H9 (cell line): ENCODE measurements around the gene SLCO4A1. TPM values are rescaled to one million over a fixed set of nuclear protein-coding genes. Genes with fewer than 3 reads are reported as not detected.

Source experiments
- DNase-seq: peaks from one replicate; pipeline ENCODE4 v3.0.0-alpha.2; 2017
- H2AFZ ChIP-seq: one replicate; pipeline ENCODE4 v1.6.1; 2013; ENCODE audit warnings: mild to moderate bottlenecking, low read length, control low read depth, moderate library complexity
- H2AK5ac ChIP-seq: 2 replicates; pipeline ENCODE4 v1.6.1; 2013; ENCODE audit warnings: low read length, control low read depth, mixed read lengths; ENCODE audit not compliant: insufficient read length
- H2BK120ac ChIP-seq: one replicate; pipeline ENCODE4 v1.6.1; 2013; ENCODE audit warnings: low read depth, mild to moderate bottlenecking, low read length, control low read depth, inconsistent platforms; ENCODE audit not compliant: poor library complexity, severe bottlenecking
- H2BK12ac ChIP-seq: 2 replicates; pipeline ENCODE4 v1.6.1; 2013; ENCODE audit warnings: low read length, control low read depth, mixed read lengths, low read depth; ENCODE audit not compliant: insufficient read length
- H2BK15ac ChIP-seq: 2 replicates; pipeline ENCODE4 v1.6.1; 2013; ENCODE audit warnings: low read depth, low read length, control low read depth
- H2BK20ac ChIP-seq: one replicate; pipeline ENCODE4 v1.6.1; 2013; ENCODE audit warnings: low read depth, mild to moderate bottlenecking, low read length, control low read depth, inconsistent platforms; ENCODE audit not compliant: poor library complexity, severe bottlenecking
- H2BK5ac ChIP-seq: 2 replicates; pipeline ENCODE4 v1.6.1; 2013; ENCODE audit warnings: low read length, control low read depth, mixed read lengths; ENCODE audit not compliant: insufficient read length
- H3K14ac ChIP-seq: 2 replicates; pipeline ENCODE4 v1.6.1; 2013; ENCODE audit warnings: low read length, control low read depth; ENCODE audit not compliant: insufficient read depth
- H3K18ac ChIP-seq: 2 replicates; pipeline ENCODE4 v1.6.1; 2013; ENCODE audit warnings: low read depth, mild to moderate bottlenecking, mixed read lengths, low read length, control low read depth; ENCODE audit not compliant: insufficient read length
- H3K23ac ChIP-seq: 2 replicates; pipeline ENCODE4 v1.6.1; 2013; ENCODE audit warnings: low read length, control low read depth, mixed read lengths, low read depth; ENCODE audit not compliant: insufficient read length
- H3K23me2 ChIP-seq: 2 replicates; pipeline ENCODE4 v1.6.1; 2013; ENCODE audit warnings: low read depth, mild to moderate bottlenecking, mixed read lengths, low read length, control low read depth; ENCODE audit not compliant: insufficient read length, poor library complexity, severe bottlenecking
- H3K27ac ChIP-seq: 2 replicates; pipeline ENCODE4 v1.5.1; 2013; ENCODE audit warnings: low read length, control low read depth, mixed read lengths, low read depth; ENCODE audit not compliant: insufficient read length
- H3K27me3 ChIP-seq: 2 replicates; pipeline ENCODE4 v1.6.1; 2013; ENCODE audit warnings: low read length, control low read depth, inconsistent platforms; ENCODE audit not compliant: insufficient read depth
- H3K4ac ChIP-seq: 2 replicates; pipeline ENCODE4 v1.6.1; 2013; ENCODE audit warnings: low read depth, mild to moderate bottlenecking, control low read depth, inconsistent platforms, low read length, moderate library complexity
- H3K4me1 ChIP-seq: 2 replicates; pipeline ENCODE4 v1.6.1; 2013; ENCODE audit warnings: low read length, control low read depth, inconsistent platforms; ENCODE audit not compliant: insufficient read depth
- H3K4me2 ChIP-seq: 2 replicates; pipeline ENCODE4 v1.6.1; 2013; ENCODE audit warnings: low read length, control low read depth, mixed read lengths; ENCODE audit not compliant: insufficient read length, insufficient read depth
- H3K56ac ChIP-seq: 2 replicates; pipeline ENCODE4 v1.6.1; 2013; ENCODE audit warnings: low read depth, mild to moderate bottlenecking, mixed read lengths, low read length, control low read depth; ENCODE audit not compliant: insufficient read length
- H3K79me1 ChIP-seq: 2 replicates; pipeline ENCODE4 v1.6.1; 2013; ENCODE audit warnings: low read depth, mild to moderate bottlenecking, moderate library complexity, low read length, control low read depth, inconsistent platforms; ENCODE audit not compliant: insufficient read depth, poor library complexity, severe bottlenecking
- H3K79me2 ChIP-seq: 2 replicates; pipeline ENCODE4 v1.6.1; 2013; ENCODE audit warnings: low read length, control low read depth, inconsistent platforms; ENCODE audit not compliant: insufficient read depth
- H3K9ac ChIP-seq: 2 replicates; pipeline ENCODE4 v1.6.1; 2013; ENCODE audit warnings: low read length, control low read depth, mixed read lengths; ENCODE audit not compliant: insufficient read length; ENCODE audit errors: extremely low read depth
- H3K9me3 ChIP-seq: one replicate; pipeline ENCODE4 v1.6.1; 2013; ENCODE audit warnings: low read depth, low read length, inconsistent platforms; ENCODE audit not compliant: control insufficient read depth
- H3T11ph ChIP-seq: one replicate; pipeline ENCODE4 v1.6.1; 2013; ENCODE audit warnings: mild to moderate bottlenecking, low read length, control low read depth, inconsistent platforms
- H4K20me1 ChIP-seq: one replicate; pipeline ENCODE4 v1.6.1; 2013; ENCODE audit not compliant: control insufficient read depth, insufficient read length, insufficient read depth
- H4K5ac ChIP-seq: 2 replicates; pipeline ENCODE4 v1.6.1; 2013; ENCODE audit warnings: low read depth, mild to moderate bottlenecking, mixed read lengths, low read length, control low read depth; ENCODE audit not compliant: insufficient read length
- H4K8ac ChIP-seq: replicated peaks from 2 replicates; pipeline ENCODE4 v1.6.1; 2013; ENCODE audit warnings: low read length, control low read depth, mixed read lengths, low read depth; ENCODE audit not compliant: insufficient read length
- H4K91ac ChIP-seq: 2 replicates; pipeline ENCODE4 v1.6.1; 2013; ENCODE audit warnings: low read depth, mild to moderate bottlenecking, moderate library complexity, mixed read lengths, low read length, control low read depth; ENCODE audit not compliant: insufficient read length
- H3K27ac Mint-ChIP-seq, 3 experiments: 2 replicates in 2 of 3; 3 replicates in 1 of 3; pipeline ENCODE4 v1.8.0; 2020 to 2021; ENCODE audit warnings: mixed read lengths in 3 of 3, mild to moderate bottlenecking in 1 of 3, moderate library complexity in 1 of 3
- H3K27me3 Mint-ChIP-seq: 2 replicates; pipeline ENCODE4 v1.8.0; 2021; ENCODE audit warnings: low read depth, mild to moderate bottlenecking, moderate library complexity, mixed read lengths
- H3K36me3 Mint-ChIP-seq, 3 experiments: 2 replicates in 2 of 3; 3 replicates in 1 of 3; pipeline ENCODE4 v1.8.0; 2020 to 2021; ENCODE audit warnings: low read depth in 3 of 3, mixed read lengths in 3 of 3; ENCODE audit not compliant: insufficient read depth in 1 of 3
- H3K4me1 Mint-ChIP-seq, 2 experiments: 2 replicates each; pipeline ENCODE4 v1.8.0; 2020; ENCODE audit warnings: mixed read lengths in 2 of 2
- H3K4me3 Mint-ChIP-seq, 2 experiments: 2 replicates in 1 of 2; 3 replicates in 1 of 2; pipeline ENCODE4 v1.8.0; 2020 to 2021; ENCODE audit warnings: mild to moderate bottlenecking in 2 of 2, mixed read lengths in 2 of 2, moderate library complexity in 1 of 2
- H3K9me3 Mint-ChIP-seq, 2 experiments: 2 replicates in 1 of 2; 3 replicates in 1 of 2; pipeline ENCODE4 v1.8.0; 2020; ENCODE audit warnings: mild to moderate bottlenecking in 2 of 2, mixed read lengths in 2 of 2, moderate library complexity in 1 of 2
- CTCF ChIP-seq: fragments of 200-600 bp; sonication (generic); conservative IDR thresholded peaks from 3 replicates; pipeline ENCODE4 v1.8.0; 2021; ENCODE audit warnings: antibody characterized with exemption, mild to moderate bottlenecking
- WGBS: extraction: QIAGEN DNeasy Blood & Tissue Kit; methylation state at CpG from one replicate; pipeline ENCODE4 v1.1.7; 2013; ENCODE audit warnings: missing lambda C conversion rate, low lambda C conversion rate, mixed read lengths; ENCODE audit not compliant: insufficient read length; ENCODE audit errors: extremely low coverage; 5-methylcytosine and 5-hydroxymethylcytosine counted together
- total RNA-seq: library from RNA; stranded (reverse); gene quantifications from 2 replicates; pipeline ENCODE4 v1.2.1, GENCODE V29; 2021

Gene SLCO4A1
- total RNA-seq, 1 experiment from 2014 or later: 9.4 TPM

- Histone ChIP-seq H3K23me2 (no peaks in the 10 kb centered on the region), H4K91ac (no peak overlapping the region), H3T11ph (no peak overlapping the region), H3K4me2 (no peak overlapping the region), H3K9ac (no peak overlapping the region), H2BK5ac (no peak overlapping the region), H2AFZ (no peak overlapping the region), H3K4me1 (no peaks in the 10 kb centered on the region), H3K27ac (no peak overlapping the region), H2BK120ac (no peak overlapping the region), H2BK12ac (no peak overlapping the region), H4K8ac (no peak overlapping the region), H3K9me3 (no peaks in the 10 kb centered on the region), H3K79me1 (no peaks in the 10 kb centered on the region), H3K18ac (no peak overlapping the region), H3K4ac (no peak overlapping the region), H3K23ac (no peak overlapping the region), H2AK5ac (no peak overlapping the region), H4K5ac (no peak overlapping the region), H3K27me3 (no peaks in the 10 kb centered on the region), H3K56ac (no peak overlapping the region), H3K14ac (no peak overlapping the region), H4K20me1 (no peaks in the 10 kb centered on the region), H2BK15ac (no peak overlapping the region), H3K79me2 (no peaks in the 10 kb centered on the region), H2BK20ac (no peak overlapping the region)
- Mint-ChIP-seq H3K9me3 (no peaks in the 10 kb centered on the region), H3K4me3 (no peak overlapping the region), H3K4me1 (peaks cover 0 to 3% of the 10 kb centered on the region in 2 experiments; a peak in 2 of 4 replicates), H3K36me3 (peaks cover 0 to 2% (median 0%) of the 10 kb centered on the region in 3 experiments; a peak in 1 of 7 replicates), H3K27me3 (peaks cover 2% of the 10 kb centered on the region), H3K27ac (no peak overlapping the region)
- TF ChIP-seq CTCF: no peak
- DNase-seq: no peak
- WGBS: no CpG with 5 or more reads among the region's 14 CpGs
Measured at GRCh38 chr20:62670156-62670555, 27.9 kb downstream of the SLCO4A1 start.
